Measurements from ENCODE around the gene AMIGO3.
"Not testable (repeated sequence)": the region's sequence is repeated elsewhere in the genome, so short reads cannot be mapped to it uniquely, and the experiment has no call there.

- TF ChIP-seq CTCF (IDR thresholded peaks at IDR 0.05; ENCODE audit: low read depth, low read length, missing input control); HNF4G (IDR thresholded peaks at IDR 0.05); RAD21 (IDR thresholded peaks at IDR 0.05); YY1 (IDR thresholded peaks at IDR 0.05); EGR1 (IDR thresholded peaks at IDR 0.05; ENCODE audit: low read depth in 2 of 2): not testable (repeated sequence)
- TF ChIP-seq, protein P1, sequence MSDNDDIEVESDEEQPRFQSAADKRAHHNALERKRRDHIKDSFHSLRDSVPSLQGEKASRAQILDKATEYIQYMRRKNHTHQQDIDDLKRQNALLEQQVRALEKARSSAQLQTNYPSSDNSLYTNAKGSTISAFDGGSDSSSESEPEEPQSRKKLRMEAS (IDR thresholded peaks at IDR 0.05), result not testable (repeated sequence)
Observed at GRCh38 chr3:49685103-49685502, 34.4 kb downstream of the AMIGO3 start.
